ENCODE data around the gene YTHDF1. TPM values are rescaled to one million over a fixed set of nuclear protein-coding genes. Genes with fewer than 3 reads are reported as not detected.

The YTHDF1 gene
- total and polyA plus RNA-seq, 2 of the 4 experiments (the other 2 are of a cell fraction): 10.9 to 22.6 TPM

- no peak overlapping the region for H2AFZ ChIP-seq (replicated peaks; ENCODE audit: low read length, poor library complexity)
- POLR2A ChIA-PET (ENCODE audit: unreplicated experiment): no interaction called here
These were observed 11.3 kb upstream of the YTHDF1 start for GRCh38 chr20:63227260-63227659.

More at GRCh38 chr20:63227260-63227659, 11.3 kb upstream of the YTHDF1 start:
- Histone ChIP-seq H4K5ac (ENCODE audit: low read depth, low read length) (no peak overlapping the region), H2AK5ac (ENCODE audit: low read depth, low read length) (no peak overlapping the region), H2BK5ac (ENCODE audit: low read depth, low read length, poor library complexity, severe bottlenecking) (no peak overlapping the region), H3K56ac (ENCODE audit: extremely low read depth, insufficient read depth, low read length) (no peak overlapping the region), H2BK15ac (ENCODE audit: low read depth, low read length) (no peak overlapping the region), H3K23ac (ENCODE audit: low read depth, low read length) (no peak overlapping the region), H3K4ac (ENCODE audit: low read depth, low read length) (no peak overlapping the region), H3K9me3 (ENCODE audit: control insufficient read depth, insufficient read depth, low read length) (no peaks in the 10 kb centered on the region), H2BK120ac (ENCODE audit: low read depth, low read length) (no peak overlapping the region), H3K14ac (replicated peaks; ENCODE audit: low read depth, low read length) (no peak overlapping the region), H3K27me3 (ENCODE audit: control insufficient read depth, insufficient read depth, low read length) (peaks cover 4% of the 10 kb centered on the region; the same call in 1 of the 2 replicates), H3K4me2 (ENCODE audit: low read depth, low read length) (no peak overlapping the region), H3K9ac (ENCODE audit: low read depth, low read length) (no peak overlapping the region), H3K4me3 (ENCODE audit: insufficient read depth, low read depth, low read length) (no peak overlapping the region), H3K27ac (ENCODE audit: insufficient read depth, low read length) (no peak overlapping the region), H4K8ac (ENCODE audit: low read depth in 2 of 2, low read length in 2 of 2) (no peak overlapping the region), H3K79me1 (ENCODE audit: low read depth in 1 of 2, low read length in 2 of 2) (no peaks in the 10 kb centered on the region), H3K18ac (ENCODE audit: low read depth, low read length) (no peak overlapping the region), H4K20me1 (ENCODE audit: insufficient read depth, low read length) (peaks cover 18% of the 10 kb centered on the region; the same call in 1 of the 2 replicates), H3K9me1 (ENCODE audit: insufficient read depth, low read length) (peaks cover 10% of the 10 kb centered on the region; the same call in 1 of the 2 replicates), H2AK9ac (replicated peaks; ENCODE audit: low read depth, low read length, poor library complexity) (no peak overlapping the region), H4K91ac (ENCODE audit: insufficient read depth, low read depth, low read length) (no peak overlapping the region), H3K36me3 (ENCODE audit: control insufficient read depth, insufficient read depth, low read length) (no peaks in the 10 kb centered on the region), H2BK20ac (ENCODE audit: low read depth, low read length) (no peak overlapping the region), H3K4me1 (ENCODE audit: control insufficient read depth, insufficient read depth, low read length) (peaks cover 22% of the 10 kb centered on the region)
- dilution Hi-C loops (cut with HindIII; ENCODE audit: low sequenced_read_pairs, unreplicated experiment): no loop called here
- TF ChIP-seq MXI1 (IDR thresholded peaks at IDR 0.05; ENCODE audit: borderline replicate concordance, low read depth, low read length): no peak
- no peak for TF ChIP-seq SMC3 (IDR thresholded peaks at IDR 0.05; ENCODE audit: low read depth, low read length)
- no peak for TF ChIP-seq CEBPB (IDR thresholded peaks at IDR 0.05; ENCODE audit: low read depth, low read length)
- no peak for TF ChIP-seq ELK1 (IDR thresholded peaks at IDR 0.05; ENCODE audit: borderline replicate concordance, low read depth, low read length)
- no peak for TF ChIP-seq CHD1 (IDR thresholded peaks at IDR 0.05; ENCODE audit: low read depth, low read length)
- TF ChIP-seq MAZ (IDR thresholded peaks at IDR 0.05; ENCODE audit: borderline replicate concordance, low read depth, low read length): no peak
- TF ChIP-seq CTCF (conservative IDR thresholded peaks at IDR 0.05; ENCODE audit: low read depth, low read length): no peak
- TF ChIP-seq FOS (IDR thresholded peaks at IDR 0.05; ENCODE audit: low read depth, low read length): no peak
- no peak for TF ChIP-seq RCOR1 (IDR thresholded peaks at IDR 0.05; ENCODE audit: insufficient replicate concordance, low read length)
- TF ChIP-seq, protein P1, sequence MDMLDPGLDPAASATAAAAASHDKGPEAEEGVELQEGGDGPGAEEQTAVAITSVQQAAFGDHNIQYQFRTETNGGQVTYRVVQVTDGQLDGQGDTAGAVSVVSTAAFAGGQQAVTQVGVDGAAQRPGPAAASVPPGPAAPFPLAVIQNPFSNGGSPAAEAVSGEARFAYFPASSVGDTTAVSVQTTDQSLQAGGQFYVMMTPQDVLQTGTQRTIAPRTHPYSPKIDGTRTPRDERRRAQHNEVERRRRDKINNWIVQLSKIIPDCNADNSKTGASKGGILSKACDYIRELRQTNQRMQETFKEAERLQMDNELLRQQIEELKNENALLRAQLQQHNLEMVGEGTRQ (IDR thresholded peaks at IDR 0.05; ENCODE audit: low read depth, low read length): no peak
- no peak for TF ChIP-seq POLR2A (IDR thresholded peaks at IDR 0.05; ENCODE audit: low read depth, low read length)
- TF ChIP-seq MAFK (IDR thresholded peaks at IDR 0.05; ENCODE audit: low read depth, low read length): no peak
- TF ChIP-seq NFE2L2 (IDR thresholded peaks at IDR 0.05; ENCODE audit: low read depth, low read length): no peak
- TF ChIP-seq RAD21 (IDR thresholded peaks at IDR 0.05; ENCODE audit: low read length): no peak
- TF ChIP-seq RFX5 (IDR thresholded peaks at IDR 0.05; ENCODE audit: low read depth, low read length): no peak
- no peak for TF ChIP-seq BHLHE40 (IDR thresholded peaks at IDR 0.05; ENCODE audit: low read depth, low read length)
- ATAC-seq (ENCODE audit: low read depth) (no peak), DNase-seq (no peak)
- in situ Hi-C loops (cut with MboI; ENCODE audit: low sequenced_read_pairs): no loop called here
- intact Hi-C loops (cut with micrococcal nuclease): no loop called here
- 92% methylated on average over 2 of the region's 5 CpGs; no CpG with 5 or more reads in 1 of the 2 experiments for WGBS, 2 experiments (ENCODE audit: extremely low coverage in 2 of 2, insufficient read length in 1 of 2)
- CTCF ChIA-PET: no interaction called here
- no TSS peak for BruUV-seq (replicated peaks)
